H1 (cell line): Measurements from ENCODE around the gene PLA2G4E. TPM values are rescaled to one million over a fixed set of nuclear protein-coding genes. Genes with fewer than 3 reads are reported as not detected.

Source experiments
- BRCA1 ChIP-seq: IDR thresholded peaks from 2 replicates; pipeline ENCODE4 v1.6.1; 2012; ENCODE audit warnings: low read depth, low read length, improper control_type of control experiment
- GABPA ChIP-seq: IDR thresholded peaks from 2 replicates; pipeline ENCODE4 v1.6.1; 2011; ENCODE audit warnings: mild to moderate bottlenecking, low read length, moderate library complexity, borderline replicate concordance; ENCODE audit not compliant: insufficient read depth
- MAX ChIP-seq: IDR thresholded peaks from 2 replicates; pipeline ENCODE4 v1.6.1; 2012; ENCODE audit warnings: inconsistent platforms
- YY1 ChIP-seq: IDR thresholded peaks from 2 replicates; pipeline ENCODE4 v1.6.1; 2011; ENCODE audit warnings: low read depth, mild to moderate bottlenecking, low read length
- polyA plus RNA-seq, 7 experiments: library from polyadenylated mRNA; depleted of rRNA in 3 of 7; stranded (reverse) in 5 of 7; unstranded in 2 of 7; fragments of >200 nt in 5 of 7; fragments of 200-250 nt in 2 of 7; gene quantifications; 1 replicate in 5 of 7; 2 replicates in 1 of 7; 4 replicates in 1 of 7; pipeline versions ENCODE4 v1.2.1 to v1.2.3, GENCODE V29; 2011 to 2013; ENCODE audit warnings: missing spikeins in 2 of 7, mixed read lengths in 2 of 7
- total RNA-seq: library from RNA; stranded (reverse); fragmentation: NEBNext Ultra II Directional; extraction: Animal tissue kit (Norgen Biotek cat#: 25700); gene quantifications from 2 replicates; pipeline ENCODE4 v1.2.1, GENCODE V29; 2021

The PLA2G4E gene
- total and polyA plus RNA-seq, 2 of the 8 experiments (the other 6 are each of a cell fraction or from before 2014, with no cell fraction given): 0.03 TPM; not detected in 1

DNA sequence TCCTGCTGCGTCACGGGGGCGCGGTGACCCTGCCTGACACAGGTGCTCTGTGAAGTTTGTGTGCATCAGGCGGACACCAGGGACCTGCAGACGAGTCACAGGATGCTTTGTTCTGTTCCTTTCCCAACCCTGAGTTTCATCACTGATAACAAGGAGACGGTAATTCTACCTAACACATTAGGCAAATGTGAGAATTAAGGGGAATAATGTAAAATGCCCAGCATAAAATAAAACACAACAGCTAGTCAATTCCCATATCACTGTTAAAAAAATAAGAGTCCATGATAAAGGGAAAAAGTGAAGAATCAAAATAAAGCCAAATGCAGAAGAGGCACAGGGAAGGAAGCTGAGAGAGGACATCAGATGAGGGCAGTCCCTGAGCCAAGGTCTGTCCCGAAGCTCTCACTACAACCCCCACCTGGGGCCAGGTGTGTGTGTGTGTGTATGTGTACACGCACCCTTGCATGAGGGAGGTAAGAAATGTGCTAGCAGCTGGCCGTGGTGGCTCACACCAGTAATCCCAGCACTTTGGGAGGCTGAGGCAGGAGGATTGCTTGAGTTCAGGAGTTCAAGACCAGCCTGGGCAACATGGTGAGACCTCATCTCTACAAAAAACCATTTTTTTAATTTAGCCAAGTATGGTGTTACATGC, 46.0 kb upstream of the PLA2G4E start (continued):
- TF ChIP-seq GABPA (no peak), MAX (no peak), BRCA1 (no peak), YY1 (no peak)
